Stomach (tissue), 4 donors: ENCODE data around the gene TGM4.

Experiments
- POLR2A ChIP-seq, 4 donors: fragments of 450-650 bp; IDR thresholded peaks; one replicate each; pipeline ENCODE4 v1.6.1; 2016; ENCODE audit warnings: antibody characterized with exemption in 4 of 4, control low read depth in 2 of 4, mild to moderate bottlenecking in 1 of 4, moderate library complexity in 1 of 4
- POLR2AphosphoS5 ChIP-seq, 3 donors: sonication (generic); formaldehyde crosslinking; IDR thresholded peaks; one replicate each; pipeline ENCODE4 v1.6.1; 2016; ENCODE audit warnings: antibody characterized with exemption in 3 of 3
- TF ChIP-seq, protein P1 (sequence below), 7 experiments: fragments of 450-650 bp in 4 of 7; fragments of 200-600 bp in 3 of 7; sonication (generic) in 3 of 7; IDR thresholded peaks; one replicate each; pipeline ENCODE4 v1.5.1; 2016 to 2019; ENCODE audit warnings: antibody characterized with exemption in 7 of 7, control low read depth in 2 of 7, mild to moderate bottlenecking in 1 of 7

- TF ChIP-seq, protein P1, sequence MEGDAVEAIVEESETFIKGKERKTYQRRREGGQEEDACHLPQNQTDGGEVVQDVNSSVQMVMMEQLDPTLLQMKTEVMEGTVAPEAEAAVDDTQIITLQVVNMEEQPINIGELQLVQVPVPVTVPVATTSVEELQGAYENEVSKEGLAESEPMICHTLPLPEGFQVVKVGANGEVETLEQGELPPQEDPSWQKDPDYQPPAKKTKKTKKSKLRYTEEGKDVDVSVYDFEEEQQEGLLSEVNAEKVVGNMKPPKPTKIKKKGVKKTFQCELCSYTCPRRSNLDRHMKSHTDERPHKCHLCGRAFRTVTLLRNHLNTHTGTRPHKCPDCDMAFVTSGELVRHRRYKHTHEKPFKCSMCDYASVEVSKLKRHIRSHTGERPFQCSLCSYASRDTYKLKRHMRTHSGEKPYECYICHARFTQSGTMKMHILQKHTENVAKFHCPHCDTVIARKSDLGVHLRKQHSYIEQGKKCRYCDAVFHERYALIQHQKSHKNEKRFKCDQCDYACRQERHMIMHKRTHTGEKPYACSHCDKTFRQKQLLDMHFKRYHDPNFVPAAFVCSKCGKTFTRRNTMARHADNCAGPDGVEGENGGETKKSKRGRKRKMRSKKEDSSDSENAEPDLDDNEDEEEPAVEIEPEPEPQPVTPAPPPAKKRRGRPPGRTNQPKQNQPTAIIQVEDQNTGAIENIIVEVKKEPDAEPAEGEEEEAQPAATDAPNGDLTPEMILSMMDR (IDR thresholded peaks at IDR 0.05), result no peak
- TF ChIP-seq POLR2A (IDR thresholded peaks at IDR 0.05) (no peak), POLR2AphosphoS5 (IDR thresholded peaks at IDR 0.05) (no peak)
Observed at GRCh38 chr3:44860117-44860516, 14.3 kb upstream of the TGM4 start.
